MM.1S (cell line): Measurements from ENCODE around the gene PLK5.

Experiments used
- CTCF ChIP-seq: fragments of 300-600 bp; sonication (generic); IDR thresholded peaks from 2 replicates; pipeline ENCODE4 v1.5.1; 2016; ENCODE audit warnings: antibody characterized with exemption, low read length, mixed read lengths
- EZH2 ChIP-seq: fragments of 300-600 bp; sonication (generic); optimal IDR thresholded peaks from 2 replicates; pipeline ENCODE3; 2017; ENCODE audit warnings: low read depth, mild to moderate bottlenecking, antibody characterized with exemption, low read length, mixed read lengths
- EZH2phosphoT487 ChIP-seq: fragments of 300-600 bp; sonication (generic); IDR thresholded peaks from 2 replicates; pipeline ENCODE4 v1.6.1; 2018; ENCODE audit warnings: antibody characterized with exemption, low read length

DNA sequence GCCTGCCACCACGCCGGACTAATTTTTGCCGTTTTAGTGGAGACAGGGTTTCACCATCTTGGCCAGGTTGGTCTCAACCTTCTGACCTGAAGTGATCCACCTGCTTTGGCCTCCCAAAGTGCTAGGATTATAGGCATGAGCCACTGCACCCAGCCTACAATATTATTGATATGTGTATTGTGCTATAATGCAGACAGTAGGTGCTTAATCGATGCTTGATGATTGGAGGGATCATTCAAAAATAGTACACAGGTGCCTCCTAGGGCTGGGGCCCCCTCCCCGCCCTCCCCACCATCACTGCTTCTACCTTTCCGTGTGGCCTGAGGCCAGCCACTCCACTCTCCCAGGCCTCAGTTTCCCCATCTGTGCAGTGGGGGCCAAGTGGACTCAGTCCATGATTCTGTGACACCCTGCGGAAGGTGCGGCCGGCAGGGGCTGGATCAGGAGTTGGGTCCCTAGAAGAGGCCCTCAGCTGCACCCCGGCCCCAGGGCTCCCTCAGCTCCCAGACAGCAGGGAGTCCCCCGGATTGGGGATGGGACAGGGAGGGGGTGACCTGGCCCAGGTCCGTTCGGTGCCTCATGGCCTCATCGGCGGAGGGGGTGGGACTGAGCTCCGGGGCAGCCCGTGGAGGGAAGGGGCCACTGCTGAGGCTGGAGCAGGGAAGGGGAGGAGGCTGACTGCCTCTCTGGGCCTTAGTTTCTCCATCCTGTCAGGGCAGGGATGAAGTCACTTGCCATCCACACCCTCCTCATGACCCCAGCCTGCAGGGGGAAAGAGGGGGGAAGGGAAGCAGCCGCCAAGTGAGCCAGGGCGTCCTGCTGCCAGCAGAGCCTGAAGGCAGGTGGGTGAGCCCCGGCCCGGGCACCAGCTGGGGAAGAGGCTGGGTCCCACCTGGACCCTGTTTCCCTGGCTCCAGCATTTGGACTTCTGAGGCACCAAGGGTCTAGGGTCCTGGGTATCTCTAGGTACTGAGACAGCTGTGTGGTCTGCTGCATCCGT, 12.3 kb upstream of the PLK5 start:
- no peak for TF ChIP-seq CTCF
- no peak for TF ChIP-seq EZH2
- no peak for TF ChIP-seq EZH2phosphoT487
